PC-9 (cell line): Measurements from ENCODE around the gene TLR3.

Experiments used
- EZH2 ChIP-seq: fragments of 200-600 bp; sonication (generic); IDR thresholded peaks from 2 replicates; pipeline ENCODE4 v1.8.0; 2017; ENCODE audit warnings: antibody characterized with exemption, low read depth
- TF ChIP-seq, protein P1 (sequence below): fragments of 200-600 bp; sonication (generic); conservative IDR thresholded peaks from 2 replicates; pipeline ENCODE4 v1.6.1; 2017; ENCODE audit warnings: mixed run types, antibody characterized with exemption, mild to moderate bottlenecking, moderate library complexity

DNA sequence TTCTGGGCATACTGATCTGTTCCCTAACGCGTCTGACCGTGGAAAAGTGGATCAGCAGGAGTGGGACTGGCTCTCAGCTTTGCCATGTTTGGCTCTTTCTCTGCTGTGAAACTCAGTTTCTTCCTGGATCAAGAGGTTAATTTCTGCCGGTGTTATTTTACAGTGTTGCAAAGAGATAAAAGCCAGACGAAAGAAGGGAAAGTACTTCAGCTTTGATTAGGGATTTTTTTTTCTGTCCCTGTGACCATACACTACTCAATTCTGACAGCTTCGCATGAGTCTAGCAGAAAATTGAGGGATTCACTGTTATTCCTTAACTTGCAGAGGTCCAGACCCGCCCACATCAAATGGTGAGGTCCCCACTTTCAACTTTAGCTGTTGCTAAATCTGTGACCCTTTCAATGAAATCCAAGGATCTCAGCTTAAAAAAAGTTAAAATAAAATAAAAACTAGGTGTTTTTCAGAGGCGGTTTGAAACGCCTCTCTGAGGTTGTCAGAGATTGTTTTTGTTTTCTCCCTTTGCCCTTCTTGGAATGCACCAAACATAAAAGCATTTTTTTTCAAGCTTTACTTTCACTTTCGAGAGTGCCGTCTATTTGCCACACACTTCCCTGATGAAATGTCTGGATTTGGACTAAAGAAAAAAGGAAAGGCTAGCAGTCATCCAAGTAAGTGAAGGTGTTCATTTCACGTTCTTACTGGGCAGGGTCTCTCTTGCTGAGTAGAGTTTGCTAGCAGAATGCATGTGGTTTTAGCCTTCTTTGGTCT is at the start of gene TLR3:
- TF ChIP-seq, protein P1, sequence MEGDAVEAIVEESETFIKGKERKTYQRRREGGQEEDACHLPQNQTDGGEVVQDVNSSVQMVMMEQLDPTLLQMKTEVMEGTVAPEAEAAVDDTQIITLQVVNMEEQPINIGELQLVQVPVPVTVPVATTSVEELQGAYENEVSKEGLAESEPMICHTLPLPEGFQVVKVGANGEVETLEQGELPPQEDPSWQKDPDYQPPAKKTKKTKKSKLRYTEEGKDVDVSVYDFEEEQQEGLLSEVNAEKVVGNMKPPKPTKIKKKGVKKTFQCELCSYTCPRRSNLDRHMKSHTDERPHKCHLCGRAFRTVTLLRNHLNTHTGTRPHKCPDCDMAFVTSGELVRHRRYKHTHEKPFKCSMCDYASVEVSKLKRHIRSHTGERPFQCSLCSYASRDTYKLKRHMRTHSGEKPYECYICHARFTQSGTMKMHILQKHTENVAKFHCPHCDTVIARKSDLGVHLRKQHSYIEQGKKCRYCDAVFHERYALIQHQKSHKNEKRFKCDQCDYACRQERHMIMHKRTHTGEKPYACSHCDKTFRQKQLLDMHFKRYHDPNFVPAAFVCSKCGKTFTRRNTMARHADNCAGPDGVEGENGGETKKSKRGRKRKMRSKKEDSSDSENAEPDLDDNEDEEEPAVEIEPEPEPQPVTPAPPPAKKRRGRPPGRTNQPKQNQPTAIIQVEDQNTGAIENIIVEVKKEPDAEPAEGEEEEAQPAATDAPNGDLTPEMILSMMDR = no peak
- no peak for TF ChIP-seq EZH2
